Measurements from ENCODE around the gene B3GALT6.

B3GALT6 gene

GRCh38 chr1:1281533-1282321, 49.7 kb downstream of the B3GALT6 start:
- peak in 1 of 2 donors; percentile 37 for DNase-seq (ENCODE audit: extremely low read depth in 1 of 2, low read depth in 1 of 2)

- DNase-seq (ENCODE audit: extremely low read depth in 1 of 2, low read depth in 1 of 2), result peak in 1 of 2 donors; percentile 41
Observed at GRCh38 chr1:1282998-1283397, 51.0 kb downstream of the B3GALT6 start.

- DNase-seq (ENCODE audit: extremely low read depth in 1 of 2, low read depth in 1 of 2), result no peak
Observed at GRCh38 chr1:1283821-1284220, 51.8 kb downstream of the B3GALT6 start.

Measured in stimulated activated CD8-positive, alpha-beta memory T cell treated with anti-CD3 and anti-CD28 coated beads, Interleukin-7, amount 100 ng/mL, for 48 hours (primary cell).